ENCODE results near the gene TMEM161A. TPM values are rescaled to one million over a fixed set of nuclear protein-coding genes. Genes with fewer than 3 reads are reported as not detected.
"Not testable (repeated sequence)": the region's sequence is repeated elsewhere in the genome, so short reads cannot be mapped to it uniquely, and the experiment has no call there.

The TMEM161A gene
- total RNA-seq, 1 experiment from 2014 or later = 26.6 TPM

DNA sequence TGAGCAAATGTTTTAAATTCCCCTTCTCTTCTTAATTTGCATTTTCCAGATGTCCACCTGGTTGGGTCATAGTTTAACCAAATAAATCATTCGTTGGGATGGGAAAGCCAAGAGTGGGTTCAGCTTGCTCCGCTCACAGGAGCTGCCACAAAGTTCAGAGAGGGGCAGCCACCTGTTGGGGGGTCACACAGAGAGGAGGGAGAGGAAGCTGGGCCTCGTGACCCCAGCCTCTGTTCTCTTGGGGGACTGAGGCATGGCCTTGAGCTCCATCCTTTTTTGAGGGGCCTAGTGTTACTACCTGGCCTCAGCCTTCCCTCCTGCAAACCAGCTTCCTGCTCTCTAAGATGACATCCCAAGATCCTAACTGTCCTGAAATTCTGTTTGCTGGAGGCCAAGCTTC, 29.3 kb upstream of the TMEM161A start:
- no peak for DNase-seq
- H3K36me3 ChIP-seq (replicated peaks; ENCODE audit: control insufficient read depth, insufficient read depth, low read length) = no peaks in the 10 kb centered on the region
- H3K4me3 ChIP-seq (ENCODE audit: insufficient read depth, low read depth, low read length) = no peak overlapping the region
- H3K27me3 ChIP-seq (ENCODE audit: control insufficient read depth, insufficient read depth, low read length) = peaks cover 18% of the 10 kb centered on the region

DNA sequence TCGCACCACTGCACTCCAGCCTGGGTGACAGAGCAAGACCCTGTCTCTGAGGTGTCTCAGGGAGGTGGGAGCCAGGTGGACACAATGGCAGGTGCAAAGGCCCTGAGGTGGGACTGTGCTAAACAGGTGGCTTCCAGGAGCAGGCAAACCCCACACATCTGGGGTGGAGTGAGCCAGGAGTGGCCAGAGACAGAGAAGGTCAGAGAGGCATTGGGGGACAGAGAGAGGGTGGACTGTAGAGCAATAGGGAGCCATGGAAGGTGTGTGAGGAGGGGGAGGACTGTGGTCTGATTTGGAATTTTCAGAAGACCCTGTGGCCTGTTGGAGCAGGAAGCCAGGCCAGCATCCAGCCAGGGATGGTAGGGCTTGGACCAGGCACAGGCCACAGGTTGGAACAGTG, 27.1 kb upstream of the TMEM161A start:
- Histone ChIP-seq H3K27me3 (ENCODE audit: control insufficient read depth, insufficient read depth, low read length) (peaks cover 12% of the 10 kb centered on the region), H3K36me3 (replicated peaks; ENCODE audit: control insufficient read depth, insufficient read depth, low read length) (no peaks in the 10 kb centered on the region), H3K4me3 (ENCODE audit: insufficient read depth, low read depth, low read length) (no peak overlapping the region)
- DNase-seq = no peak

DNA sequence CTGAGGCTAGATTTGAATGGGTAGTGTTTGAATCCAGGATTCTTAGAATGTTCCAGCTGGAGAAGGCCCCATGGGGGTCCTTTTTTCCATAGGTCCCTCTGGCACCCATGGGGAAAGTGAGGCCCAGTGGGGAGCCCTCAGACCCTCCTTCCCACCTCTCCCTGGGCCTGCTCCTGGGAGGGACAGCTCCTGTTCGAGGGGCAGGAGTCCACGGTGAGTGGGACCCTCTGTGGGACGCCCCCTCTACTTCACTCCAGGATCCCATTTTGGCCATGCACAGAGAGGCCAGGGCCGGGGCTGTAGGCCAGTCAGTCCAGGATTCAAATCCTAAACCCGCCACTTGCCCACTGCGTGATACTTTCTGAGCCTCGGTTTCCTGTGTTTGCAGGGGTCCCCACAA, 24.2 kb upstream of the TMEM161A start:
- H3K4me3 ChIP-seq (ENCODE audit: insufficient read depth, low read depth, low read length) = no peak overlapping the region
- DNase-seq = no peak
- H3K27me3 ChIP-seq (ENCODE audit: control insufficient read depth, insufficient read depth, low read length) = no peaks in the 10 kb centered on the region
- H3K36me3 ChIP-seq (replicated peaks; ENCODE audit: control insufficient read depth, insufficient read depth, low read length) = no peaks in the 10 kb centered on the region

DNA sequence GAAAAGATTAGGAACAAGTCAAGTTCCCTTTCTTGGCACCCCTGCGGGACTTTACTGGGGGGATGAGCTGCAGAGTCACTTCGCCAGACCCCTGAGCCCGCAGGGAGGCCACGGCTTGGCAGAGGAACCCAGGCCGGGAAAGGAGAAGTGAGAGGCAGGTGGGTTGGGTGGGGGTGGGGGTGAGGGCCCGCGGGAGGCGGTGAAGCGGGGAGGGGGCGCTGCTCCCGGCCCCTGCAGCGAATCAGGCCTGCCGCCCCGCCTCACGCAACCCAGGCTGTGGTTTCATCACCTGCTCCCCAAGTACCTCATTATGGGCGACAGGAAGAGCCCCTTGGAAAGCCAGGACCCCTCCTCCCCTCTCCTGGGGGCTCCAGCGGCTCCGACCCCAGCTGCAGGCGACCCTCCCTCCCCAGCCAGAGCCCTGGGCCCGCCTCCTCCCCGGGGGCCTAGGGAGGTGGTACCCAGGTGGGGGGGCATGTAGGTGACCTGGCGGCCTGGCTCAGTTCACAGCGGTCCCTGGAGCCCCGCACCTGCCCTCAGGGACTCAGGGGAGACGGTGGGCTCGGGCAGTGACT, 22.3 kb upstream of the TMEM161A start:
- DNase-seq = peak; percentile 84
- Histone ChIP-seq H3K36me3 (replicated peaks; ENCODE audit: control insufficient read depth, insufficient read depth, low read length) (no peaks in the 10 kb centered on the region), H3K27me3 (ENCODE audit: control insufficient read depth, insufficient read depth, low read length) (no peaks in the 10 kb centered on the region), H3K4me3 (ENCODE audit: insufficient read depth, low read depth, low read length) (no peak overlapping the region)

DNA sequence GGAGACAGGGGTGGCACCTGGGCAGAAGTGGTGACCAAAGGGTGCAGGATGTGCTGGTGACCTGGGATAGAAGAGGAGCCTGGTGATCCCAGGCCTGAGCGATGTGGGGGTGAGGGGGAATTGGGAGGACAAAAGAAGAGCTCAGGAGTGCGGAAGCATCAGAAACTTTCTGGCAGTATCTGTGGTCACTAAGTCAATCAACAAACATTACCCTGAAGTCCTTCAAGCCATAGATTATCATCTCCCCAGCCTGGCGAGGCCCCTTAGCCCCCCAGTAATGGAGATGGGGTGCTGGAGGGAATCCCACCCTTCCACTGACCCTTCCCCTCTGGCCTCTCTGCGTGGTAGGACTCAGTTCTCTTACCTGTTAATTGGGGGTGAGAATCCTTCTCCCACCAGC, 21.3 kb upstream of the TMEM161A start:
- Histone ChIP-seq H3K4me3 (ENCODE audit: insufficient read depth, low read depth, low read length) (no peak overlapping the region), H3K27me3 (ENCODE audit: control insufficient read depth, insufficient read depth, low read length) (no peaks in the 10 kb centered on the region; the same call in 1 of the 2 replicates), H3K36me3 (replicated peaks; ENCODE audit: control insufficient read depth, insufficient read depth, low read length) (no peaks in the 10 kb centered on the region)
- DNase-seq = no peak

DNA sequence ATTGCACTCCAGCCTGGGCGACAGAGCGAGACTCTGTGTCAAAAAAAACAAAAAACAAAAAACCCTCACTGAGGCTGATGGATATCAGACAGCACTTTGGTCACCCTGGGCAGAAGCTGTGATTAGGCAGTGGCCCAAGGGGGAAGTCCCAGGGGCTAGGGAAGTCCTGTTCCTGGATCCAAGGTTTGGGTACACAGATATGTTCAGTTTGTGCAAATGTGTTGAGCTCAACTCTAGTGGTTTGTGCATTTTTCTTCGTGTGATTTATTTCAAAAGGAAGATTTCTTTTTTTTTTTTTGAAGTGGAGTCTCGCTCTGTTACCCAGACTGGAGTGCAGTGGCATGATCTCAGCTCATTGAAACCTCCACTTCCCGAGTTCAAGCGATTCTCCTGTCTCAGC, 19.5 kb upstream of the TMEM161A start:
- no peak for DNase-seq
- no peak overlapping the region for H3K4me3 ChIP-seq (ENCODE audit: insufficient read depth, low read depth, low read length)
- H3K36me3 ChIP-seq (replicated peaks; ENCODE audit: control insufficient read depth, insufficient read depth, low read length) = no peaks in the 10 kb centered on the region
- no peaks in the 10 kb centered on the region; the same call in 1 of the 2 replicates for H3K27me3 ChIP-seq (ENCODE audit: control insufficient read depth, insufficient read depth, low read length)

DNA sequence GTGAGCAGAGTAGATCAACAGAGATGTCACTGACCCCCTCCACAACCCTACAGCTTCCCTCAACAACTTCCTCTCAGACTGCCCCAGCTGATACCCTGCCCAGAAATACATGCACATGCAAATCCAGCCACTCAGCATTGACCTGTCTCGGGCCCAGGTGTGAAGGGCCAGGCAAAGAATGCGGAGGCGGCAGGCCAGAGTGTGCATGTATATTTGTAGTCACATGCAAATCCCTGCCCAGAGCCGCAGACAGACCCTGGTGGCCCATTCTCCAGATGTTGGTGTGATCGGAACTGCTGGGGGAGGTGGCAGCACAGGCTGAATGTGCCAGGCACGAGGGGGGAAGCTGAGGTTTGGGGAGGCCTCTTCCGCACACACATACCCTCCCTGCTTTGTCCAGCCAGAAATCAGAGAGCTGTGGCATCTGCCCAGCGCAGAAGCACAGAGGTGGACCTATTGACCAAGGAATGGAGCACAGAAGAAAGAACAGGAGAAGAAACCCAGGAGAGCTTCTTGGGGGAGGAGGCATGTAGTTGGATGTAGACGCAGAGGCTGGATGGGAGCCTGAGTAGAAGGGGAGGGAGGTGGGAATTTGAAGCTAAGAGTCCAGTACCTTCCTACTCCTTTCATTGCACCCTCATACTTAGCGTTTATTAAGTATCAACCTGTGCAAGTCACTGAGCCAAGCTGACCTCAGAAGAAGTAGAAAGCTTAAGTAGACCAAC, 17.4 kb upstream of the TMEM161A start:
- Histone ChIP-seq H3K36me3 (replicated peaks; ENCODE audit: control insufficient read depth, insufficient read depth, low read length) (no peaks in the 10 kb centered on the region), H3K27me3 (ENCODE audit: control insufficient read depth, insufficient read depth, low read length) (no peaks in the 10 kb centered on the region; the same call in 1 of the 2 replicates), H3K4me3 (ENCODE audit: insufficient read depth, low read depth, low read length) (no peak overlapping the region)
- DNase-seq = no peak

DNA sequence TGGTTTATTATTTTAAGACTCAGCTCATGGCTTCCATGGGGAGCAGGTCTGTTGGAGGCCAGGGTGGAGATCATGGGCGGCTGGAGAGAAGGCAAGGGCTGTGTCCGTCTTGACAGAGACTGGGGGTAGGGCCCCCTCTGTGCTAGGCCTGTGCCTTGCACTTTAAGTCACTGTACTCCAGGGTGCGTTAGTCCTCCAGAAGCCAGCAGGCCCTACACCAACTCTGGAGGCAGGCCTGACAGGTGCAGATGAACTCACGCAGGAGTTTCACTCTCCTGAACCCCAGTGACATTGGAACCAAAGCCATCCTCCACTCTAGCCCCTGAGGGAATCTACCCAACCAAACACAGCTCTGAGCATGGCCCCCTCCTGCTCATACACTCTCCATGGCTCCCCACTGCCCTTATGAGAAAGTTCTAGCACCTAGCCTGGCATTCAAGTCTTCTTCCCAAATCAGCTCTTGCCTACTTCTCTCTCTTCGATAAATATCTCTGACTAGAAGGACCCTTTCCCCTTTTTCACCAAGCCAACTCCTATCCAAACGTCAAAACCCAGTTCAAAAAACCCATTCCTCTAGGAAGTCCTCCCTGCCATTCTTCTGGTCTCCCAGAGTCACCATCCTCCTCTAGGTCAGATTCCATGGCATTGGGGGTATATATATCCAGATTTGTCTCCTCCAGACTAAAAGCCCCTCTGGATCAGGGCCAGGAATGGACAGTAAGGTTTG, 16.7 kb upstream of the TMEM161A start:
- H3K36me3 ChIP-seq (replicated peaks; ENCODE audit: control insufficient read depth, insufficient read depth, low read length) = no peaks in the 10 kb centered on the region
- H3K27me3 ChIP-seq (ENCODE audit: control insufficient read depth, insufficient read depth, low read length) = no peaks in the 10 kb centered on the region; the same call in 1 of the 2 replicates
- H3K4me3 ChIP-seq (ENCODE audit: insufficient read depth, low read depth, low read length) = no peak overlapping the region
- peak; percentile 44 for DNase-seq

DNA sequence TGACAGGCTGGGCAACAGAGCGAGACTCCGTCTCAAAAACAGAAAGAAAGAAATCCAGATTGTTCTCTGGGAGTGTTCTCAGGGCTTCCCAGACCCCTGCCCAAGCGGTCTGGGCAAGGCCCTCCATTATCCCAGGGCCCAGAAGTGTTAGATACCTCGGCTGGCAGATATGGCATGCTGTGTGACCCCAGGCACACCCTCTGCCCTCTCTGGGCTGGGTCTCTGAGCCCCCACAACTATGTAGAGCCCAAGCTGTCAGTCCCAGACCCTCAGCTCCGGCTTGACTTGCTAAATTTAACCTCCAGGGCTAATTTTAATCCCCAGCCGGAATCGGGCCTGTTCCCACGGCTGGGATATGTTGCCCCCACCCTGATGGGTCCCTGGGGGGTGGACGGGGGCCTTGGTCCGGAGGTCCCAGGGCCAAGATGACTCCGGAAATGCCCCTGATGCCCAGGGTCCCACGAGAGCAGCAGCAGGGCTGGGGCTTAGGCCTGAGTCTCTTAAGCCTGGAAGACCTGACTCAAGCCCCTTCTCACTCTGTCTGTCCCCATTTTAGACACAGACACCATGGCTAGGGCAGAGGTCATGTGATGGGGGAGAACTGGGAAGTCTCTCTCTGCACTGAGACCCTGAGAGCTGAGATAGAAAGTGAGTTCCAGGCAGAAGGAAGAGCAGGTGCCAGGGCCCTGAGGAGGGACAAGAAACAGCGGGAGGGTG, 14.5 kb upstream of the TMEM161A start:
- Histone ChIP-seq H3K4me3 (ENCODE audit: insufficient read depth, low read depth, low read length) (no peak overlapping the region), H3K36me3 (replicated peaks; ENCODE audit: control insufficient read depth, insufficient read depth, low read length) (no peaks in the 10 kb centered on the region), H3K27me3 (ENCODE audit: control insufficient read depth, insufficient read depth, low read length) (no peaks in the 10 kb centered on the region; the same call in 1 of the 2 replicates)
- no peak for DNase-seq

DNA sequence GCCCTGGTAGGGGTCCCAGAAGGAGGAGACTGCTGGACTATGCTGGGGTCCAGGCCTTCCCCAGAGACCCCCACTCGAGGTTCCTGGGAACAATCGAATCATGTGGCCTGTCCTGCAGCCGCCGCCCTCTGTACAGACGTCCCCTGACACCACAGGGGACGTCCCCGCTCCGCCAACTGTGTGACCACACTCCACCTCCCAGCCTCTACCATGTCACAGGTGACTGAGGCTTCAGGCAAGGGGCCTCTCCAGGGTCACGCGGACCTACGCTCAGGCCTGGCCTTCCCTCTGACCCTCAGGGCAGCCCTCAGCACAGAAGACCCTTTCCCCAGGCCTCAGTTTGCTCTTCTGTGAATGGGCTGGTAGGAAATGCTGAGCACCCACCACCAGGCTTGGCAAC, 13.1 kb upstream of the TMEM161A start:
- H3K4me3 ChIP-seq (ENCODE audit: insufficient read depth, low read depth, low read length) = no peak overlapping the region
- peaks cover 2% of the 10 kb centered on the region; the same call in 1 of the 2 replicates for H3K36me3 ChIP-seq (replicated peaks; ENCODE audit: control insufficient read depth, insufficient read depth, low read length)
- no peak for DNase-seq
- no peaks in the 10 kb centered on the region; the same call in 1 of the 2 replicates for H3K27me3 ChIP-seq (ENCODE audit: control insufficient read depth, insufficient read depth, low read length)

DNA sequence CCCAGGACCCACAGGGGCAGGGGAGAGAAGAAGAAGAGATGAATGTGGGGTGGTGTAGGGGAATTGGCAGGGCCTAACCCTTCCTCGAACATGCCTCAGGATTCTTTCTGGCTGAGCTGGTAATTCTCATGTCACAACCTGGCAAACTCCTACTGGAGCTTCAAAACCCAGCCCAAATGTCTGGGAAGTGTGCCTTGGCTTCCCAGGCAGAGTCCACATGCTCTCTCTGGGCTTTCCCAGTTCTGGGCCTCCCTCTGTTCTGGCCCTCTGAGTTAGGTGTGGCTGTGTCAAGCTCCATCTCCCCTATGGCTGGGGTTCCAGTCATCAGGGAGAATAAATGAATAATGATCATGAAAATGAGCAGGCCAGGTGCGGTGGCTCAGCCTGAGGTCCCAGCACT, 11.2 kb upstream of the TMEM161A start:
- Histone ChIP-seq H3K36me3 (replicated peaks; ENCODE audit: control insufficient read depth, insufficient read depth, low read length) (peaks cover 2% of the 10 kb centered on the region; the same call in 1 of the 2 replicates), H3K27me3 (ENCODE audit: control insufficient read depth, insufficient read depth, low read length) (no peaks in the 10 kb centered on the region), H3K4me3 (ENCODE audit: insufficient read depth, low read depth, low read length) (no peak overlapping the region)
- DNase-seq = no peak

DNA sequence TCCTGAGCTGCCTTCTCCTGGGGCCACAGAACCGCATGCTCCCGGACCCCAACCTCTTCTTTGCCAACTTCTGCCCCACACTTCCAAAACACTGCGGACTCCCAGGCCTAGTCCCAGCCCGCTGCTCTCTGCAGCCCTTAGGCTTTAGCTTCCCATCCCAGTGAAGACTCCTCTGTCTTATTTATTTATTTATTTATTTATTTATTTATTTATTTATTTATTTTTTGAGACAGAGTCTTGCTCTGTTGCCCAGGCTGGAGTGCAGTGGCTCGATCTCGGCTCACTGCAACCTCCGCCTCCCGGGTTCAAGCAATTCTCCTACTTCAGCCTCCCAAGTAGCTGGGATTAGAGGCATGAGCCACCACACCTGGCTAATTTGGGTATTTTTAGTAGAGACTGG, 10.2 kb upstream of the TMEM161A start:
- not testable (repeated sequence) for H3K4me3 ChIP-seq (ENCODE audit: insufficient read depth, low read depth, low read length); H3K27me3 ChIP-seq (ENCODE audit: control insufficient read depth, insufficient read depth, low read length); DNase-seq; H3K36me3 ChIP-seq (replicated peaks; ENCODE audit: control insufficient read depth, insufficient read depth, low read length)

DNA sequence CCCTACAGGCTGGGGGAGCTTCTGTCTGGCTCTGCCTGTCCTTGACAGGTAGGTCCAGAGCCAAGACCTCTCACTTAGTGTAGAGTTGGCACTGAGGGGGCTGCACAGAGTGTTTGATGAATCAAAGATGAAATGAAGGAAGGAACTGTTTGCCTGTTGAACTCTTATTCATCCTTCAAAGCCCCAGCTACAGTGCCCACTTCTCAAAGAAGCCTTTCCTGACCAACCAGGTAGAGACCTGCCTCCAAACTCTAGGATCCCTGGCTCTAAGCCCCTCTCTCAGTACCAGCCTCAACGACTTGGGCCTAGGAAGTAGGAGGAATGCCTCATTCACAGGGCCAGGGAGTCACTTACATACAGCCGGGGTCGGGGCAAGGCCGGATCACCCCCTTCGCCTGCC, 9.1 kb upstream of the TMEM161A start:
- Histone ChIP-seq H3K36me3 (replicated peaks; ENCODE audit: control insufficient read depth, insufficient read depth, low read length) (peaks cover 2% of the 10 kb centered on the region; the same call in 1 of the 2 replicates), H3K27me3 (ENCODE audit: control insufficient read depth, insufficient read depth, low read length) (no peaks in the 10 kb centered on the region; the same call in 1 of the 2 replicates), H3K4me3 (ENCODE audit: insufficient read depth, low read depth, low read length) (no peak overlapping the region)
- DNase-seq = no peak

DNA sequence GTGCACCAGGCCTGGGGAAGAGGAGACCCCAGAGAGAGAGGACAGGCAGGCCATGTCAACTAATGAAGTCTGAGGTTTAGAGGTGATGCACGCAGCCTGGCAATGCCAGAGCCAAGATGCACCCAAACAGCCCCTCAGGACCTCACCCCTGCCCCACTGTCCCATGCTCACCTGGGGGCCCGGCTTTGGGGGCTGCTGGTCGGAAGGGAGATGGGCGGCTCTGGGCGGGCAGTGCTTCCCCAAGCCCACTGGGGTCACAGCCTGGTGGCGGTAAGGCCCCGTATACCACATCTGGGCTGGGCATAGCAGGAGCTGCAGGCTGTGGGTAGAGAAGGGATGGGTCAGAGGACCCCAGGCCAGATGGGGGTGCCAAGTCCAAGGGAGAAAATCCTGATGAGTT, 8.6 kb upstream of the TMEM161A start:
- no peak for DNase-seq
- Histone ChIP-seq H3K36me3 (replicated peaks; ENCODE audit: control insufficient read depth, insufficient read depth, low read length) (peaks cover 2% of the 10 kb centered on the region; the same call in 1 of the 2 replicates), H3K27me3 (ENCODE audit: control insufficient read depth, insufficient read depth, low read length) (no peaks in the 10 kb centered on the region; the same call in 1 of the 2 replicates), H3K4me3 (ENCODE audit: insufficient read depth, low read depth, low read length) (no peak overlapping the region)
